NCI-H128 (cell line): ENCODE results near the gene SLC35B4.

Source experiments
- DNase-seq: peaks from one replicate; lab custom pipeline; 2025; ENCODE audit not compliant: unreplicated experiment; lab: John Stamatoyannopoulos, UW

SLC35B4 gene, protein sequence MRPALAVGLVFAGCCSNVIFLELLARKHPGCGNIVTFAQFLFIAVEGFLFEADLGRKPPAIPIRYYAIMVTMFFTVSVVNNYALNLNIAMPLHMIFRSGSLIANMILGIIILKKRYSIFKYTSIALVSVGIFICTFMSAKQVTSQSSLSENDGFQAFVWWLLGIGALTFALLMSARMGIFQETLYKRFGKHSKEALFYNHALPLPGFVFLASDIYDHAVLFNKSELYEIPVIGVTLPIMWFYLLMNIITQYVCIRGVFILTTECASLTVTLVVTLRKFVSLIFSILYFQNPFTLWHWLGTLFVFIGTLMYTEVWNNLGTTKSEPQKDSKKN

DNA sequence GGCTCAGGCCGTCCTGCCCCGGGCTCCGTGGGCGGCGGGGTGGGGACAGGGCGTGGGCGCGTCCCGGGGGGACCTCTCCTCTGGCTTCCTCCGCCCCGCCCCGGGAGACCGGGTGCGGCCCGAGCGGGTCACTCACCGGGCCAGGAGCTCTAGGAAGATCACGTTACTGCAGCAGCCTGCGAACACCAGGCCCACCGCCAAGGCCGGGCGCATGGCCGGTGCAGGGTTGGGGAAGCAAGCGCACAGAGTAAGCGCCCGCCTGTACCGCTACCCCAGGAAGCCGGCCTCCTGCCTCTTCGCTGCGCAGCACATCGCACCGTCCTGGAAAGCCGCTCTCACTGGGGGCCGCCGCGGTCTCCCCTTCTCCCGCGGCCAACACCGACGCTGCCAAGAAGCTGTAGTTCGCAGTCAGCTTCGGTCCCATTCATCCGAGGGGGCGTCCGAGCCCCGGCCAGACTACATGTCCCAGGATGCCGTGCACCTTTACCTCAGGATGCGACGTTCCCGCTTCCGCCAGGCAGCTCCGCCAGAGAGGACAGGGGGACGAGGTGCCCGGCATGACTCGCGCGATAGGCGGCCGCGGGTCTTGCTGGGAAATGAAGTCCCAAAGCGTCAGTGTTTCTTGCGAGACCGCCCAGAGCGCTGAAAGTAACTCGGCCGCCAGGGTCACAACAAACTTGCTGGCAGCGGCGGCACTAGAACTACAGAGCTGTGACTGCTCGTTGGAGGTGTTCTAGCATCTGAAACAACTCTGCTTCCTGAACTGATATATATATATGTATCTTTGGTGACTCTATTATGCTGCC lies at the start of gene SLC35B4:
Gene SLC35B4, minus strand, starts transcription at position 392 of the 806 bp plus-strand sequence. Its CDS starts 179 bp downstream, at position 213.
- peak; percentile 94 for DNase-seq

GRCh38 chr7:134366481-134366880 lies 49.8 kb upstream of the SLC35B4 start:
- no peak for DNase-seq

GRCh38 chr7:134365341-134366054 lies 48.8 kb upstream of the SLC35B4 start:
- DNase-seq, result no peak

DNA sequence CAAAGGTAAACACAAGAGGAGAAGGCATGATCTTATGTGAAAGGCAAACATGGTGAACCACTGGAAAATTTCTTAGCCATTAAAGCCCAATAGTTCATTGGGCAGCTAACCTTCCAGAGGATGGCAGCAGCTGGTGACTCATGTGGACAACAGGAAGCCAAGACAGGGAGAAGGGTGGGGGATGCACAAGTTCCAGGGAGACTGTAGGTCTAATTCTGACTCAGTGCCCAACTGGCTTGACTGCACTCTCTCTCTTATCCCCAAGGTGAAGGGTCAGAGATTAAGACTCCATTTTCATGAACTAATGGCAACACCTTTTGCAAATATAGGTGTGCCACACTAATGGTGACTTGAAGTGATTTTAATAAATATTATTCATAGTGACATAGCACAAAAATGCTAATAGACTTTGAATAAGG lies 47.9 kb upstream of the SLC35B4 start:
- DNase-seq, result no peak

DNA sequence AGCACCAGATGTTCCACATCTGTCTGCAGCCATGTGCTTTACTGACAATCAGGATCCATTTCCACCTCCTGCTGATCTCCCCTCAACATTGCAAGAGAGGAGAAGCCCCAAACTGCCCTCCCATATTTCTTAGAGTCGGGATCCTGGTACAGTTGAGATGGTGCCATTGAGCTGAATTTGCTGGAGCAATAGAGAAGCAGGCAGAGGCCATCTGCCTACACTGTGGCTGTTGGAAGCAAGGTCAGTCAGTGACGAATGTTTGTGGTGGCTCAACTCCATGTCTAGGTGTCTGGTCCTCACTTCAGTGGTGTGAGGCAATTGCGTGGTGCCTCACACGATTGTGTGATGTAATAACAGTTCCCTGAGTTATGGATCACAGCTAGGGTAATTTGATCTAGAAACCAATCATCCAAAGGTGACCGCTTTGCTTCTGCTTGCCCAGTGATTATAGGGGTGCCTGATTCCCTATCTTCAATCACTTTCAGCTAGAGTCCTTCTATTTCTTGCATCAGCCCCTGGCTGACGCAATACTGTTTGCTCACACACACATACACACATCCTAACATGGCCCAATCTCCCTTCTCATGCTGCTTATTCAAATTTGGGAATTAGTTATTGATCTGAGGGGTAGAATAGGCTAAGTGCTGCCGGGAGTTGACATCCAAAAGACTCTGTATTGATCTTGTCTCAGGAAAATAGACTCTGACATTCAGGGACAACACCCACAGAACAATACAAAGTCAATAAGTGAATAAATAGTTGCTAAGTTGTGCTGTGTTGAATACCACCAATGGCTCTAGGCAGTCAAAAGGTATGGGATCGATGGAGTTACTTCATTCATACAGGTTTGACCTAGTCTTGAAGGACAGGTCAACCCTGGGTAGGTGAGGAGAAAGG lies 46.1 kb upstream of the SLC35B4 start:
- DNase-seq, result no peak

- DNase-seq, result no peak
Observed at GRCh38 chr7:134359787-134360432, 43.2 kb upstream of the SLC35B4 start.

- DNase-seq, result no peak
Observed at GRCh38 chr7:134357486-134357885, 40.8 kb upstream of the SLC35B4 start.

DNA sequence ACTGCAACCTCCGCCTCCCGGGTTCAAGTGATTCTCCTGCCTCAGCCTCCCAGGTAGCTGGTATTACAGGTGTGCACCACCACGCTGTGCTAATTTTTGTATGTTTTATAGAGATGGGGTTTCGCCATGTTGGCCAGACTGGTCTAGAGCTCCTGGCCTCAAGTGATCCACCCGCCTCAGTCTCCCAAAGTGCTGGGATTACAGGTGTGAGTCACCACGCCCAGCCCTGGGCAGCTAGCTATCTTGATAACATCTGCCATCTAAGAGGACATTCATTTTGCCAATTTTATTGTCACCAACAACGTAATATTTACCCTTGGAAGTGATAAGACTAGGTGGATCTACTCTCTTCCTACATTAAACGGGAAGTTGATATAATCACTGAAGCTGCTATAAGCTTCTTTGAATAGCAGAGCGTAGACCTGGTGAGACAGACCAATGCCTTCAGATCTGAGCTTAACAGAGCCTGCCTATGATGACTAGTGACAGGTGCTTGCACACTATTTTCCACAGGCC lies 39.7 kb upstream of the SLC35B4 start:
- DNase-seq, result no peak

GRCh38 chr7:134355927-134356326 lies 39.2 kb upstream of the SLC35B4 start:
- no peak for DNase-seq

DNA sequence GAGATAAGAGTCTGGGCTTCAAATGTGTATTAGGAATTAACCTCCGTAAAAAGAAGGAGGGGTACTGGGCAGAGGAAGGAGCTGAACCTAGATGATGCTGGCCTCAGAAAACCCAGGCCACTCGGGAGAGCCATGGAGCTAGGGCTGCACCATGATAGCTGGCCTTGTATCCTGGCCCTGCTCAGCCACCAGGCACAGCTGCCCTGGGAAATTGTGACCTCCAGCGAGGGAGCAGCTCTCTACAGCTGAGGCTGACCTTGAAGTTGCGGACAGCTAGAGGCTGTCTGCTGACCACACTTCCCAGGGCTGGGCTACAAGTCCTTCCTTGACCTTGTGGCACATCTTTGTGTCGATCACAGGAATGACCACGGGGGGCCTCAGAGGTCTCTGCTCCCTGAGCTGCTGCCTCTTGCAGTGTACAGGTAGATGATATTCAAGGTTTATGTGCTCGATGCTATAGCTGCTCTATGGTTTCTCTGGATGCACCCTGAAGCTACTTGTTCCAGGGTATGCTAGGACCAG lies 38.3 kb upstream of the SLC35B4 start:
- no peak for DNase-seq

DNA sequence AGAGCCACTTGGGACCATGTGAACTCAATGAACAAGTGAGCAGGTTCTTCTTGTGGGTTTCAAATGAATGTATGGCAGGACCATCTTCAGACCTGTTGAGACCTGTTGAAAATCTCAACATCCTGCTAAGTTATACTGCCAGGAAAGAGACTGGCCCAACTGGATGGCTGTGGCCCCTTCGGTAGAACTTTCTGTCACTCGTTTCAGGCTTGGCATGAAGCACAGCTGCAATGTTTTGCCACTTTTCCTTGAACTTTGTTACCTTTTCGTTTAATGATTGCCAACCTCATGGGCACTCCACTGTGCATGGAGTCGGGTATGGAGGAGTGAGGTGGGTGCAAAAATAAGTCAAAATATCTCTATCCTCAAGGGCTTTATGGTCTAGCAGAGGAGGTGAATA lies 36.7 kb upstream of the SLC35B4 start:
- DNase-seq, result no peak

GRCh38 chr7:134351424-134351823 lies 34.7 kb upstream of the SLC35B4 start:
- DNase-seq, result no peak

DNA sequence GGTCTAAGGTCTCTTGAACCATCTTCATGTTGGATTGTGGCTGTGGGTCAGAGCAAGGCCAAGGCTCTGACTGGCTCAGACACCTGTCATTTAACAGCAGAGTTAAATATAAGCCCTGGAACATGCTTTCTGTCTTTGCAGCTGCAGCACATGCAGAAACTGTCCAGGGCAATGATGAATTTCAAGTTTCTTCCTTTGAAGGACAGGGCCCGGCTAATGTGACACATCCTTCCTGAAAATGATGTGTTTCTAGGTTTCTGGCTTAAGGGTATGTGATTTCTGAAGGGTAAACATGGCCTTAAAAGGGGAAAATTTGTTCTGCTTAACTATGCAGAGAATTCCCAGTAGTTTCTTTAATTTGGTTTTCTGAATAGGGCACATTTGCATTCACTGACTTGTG lies 34.0 kb upstream of the SLC35B4 start:
- DNase-seq, result no peak

DNA sequence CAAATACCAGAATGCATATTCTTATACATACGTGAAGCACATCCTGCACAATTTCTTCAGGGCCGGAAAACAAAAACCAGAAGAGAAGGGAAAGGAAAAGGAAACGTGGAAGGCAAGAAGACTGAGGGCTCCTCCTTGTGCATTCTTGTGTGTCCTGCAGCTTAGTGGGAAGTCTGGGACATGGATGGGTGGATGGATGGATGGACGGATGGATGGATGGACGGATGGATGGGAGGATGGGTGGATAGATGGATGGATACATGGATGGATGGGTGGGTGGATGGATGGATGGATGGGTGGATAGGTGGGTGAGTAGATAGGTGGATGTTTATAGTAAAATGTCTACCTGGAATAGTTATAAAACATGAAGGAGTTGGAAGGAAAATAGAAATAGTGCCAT lies 30.8 kb upstream of the SLC35B4 start:
- DNase-seq, result no peak

GRCh38 chr7:134343796-134344195 lies 27.1 kb upstream of the SLC35B4 start:
- no peak for DNase-seq

- DNase-seq, result no peak
Observed at GRCh38 chr7:134343136-134343535, 26.4 kb upstream of the SLC35B4 start.

- DNase-seq, result no peak
Observed at GRCh38 chr7:134339475-134339874, 22.7 kb upstream of the SLC35B4 start.

GRCh38 chr7:134337980-134338379 lies 21.2 kb upstream of the SLC35B4 start:
- no peak for DNase-seq

DNA sequence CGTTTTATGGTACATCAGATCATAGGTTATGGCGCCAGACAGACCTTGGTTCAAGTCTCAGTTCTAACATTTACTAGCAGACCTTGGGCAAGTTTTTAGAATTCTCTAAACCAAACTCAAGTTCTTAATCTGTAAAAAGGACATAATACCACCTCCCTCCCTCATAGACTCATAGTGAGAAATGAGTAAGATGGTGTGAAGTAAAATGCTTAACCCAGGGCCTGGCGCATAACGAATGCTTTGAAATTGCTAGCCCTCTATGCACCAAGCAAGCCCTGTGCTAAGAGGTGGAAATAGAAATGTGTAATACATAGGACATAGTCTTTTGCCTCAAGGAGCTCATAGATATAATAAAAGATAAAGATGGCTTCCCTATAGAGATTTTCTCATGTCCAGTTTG lies 17.7 kb upstream of the SLC35B4 start:
- no peak for DNase-seq

DNA sequence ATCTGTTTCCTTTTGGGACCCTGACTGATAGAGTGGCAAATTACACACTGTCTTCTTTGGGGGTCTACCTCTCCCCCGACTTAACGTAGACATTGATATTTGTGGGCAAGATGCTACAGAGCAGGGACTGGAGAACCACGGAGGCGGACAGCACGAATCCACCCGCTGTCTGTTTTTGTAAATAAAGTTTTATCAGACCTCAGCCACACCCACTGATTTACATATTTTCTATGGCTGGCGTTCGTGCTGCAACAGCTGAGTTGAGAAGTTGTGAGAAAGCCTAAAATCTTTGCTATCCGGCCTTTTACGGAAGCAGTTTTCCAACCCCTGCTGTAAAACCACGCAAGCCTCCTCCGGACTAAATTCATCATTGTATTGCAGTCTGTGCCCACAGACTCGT lies 17.2 kb upstream of the SLC35B4 start:
- no peak for DNase-seq
